Stimulated activated naive CD4-positive, alpha-beta T cell (primary cell): ENCODE data around the gene CRADD.
"Not testable (repeated sequence)": the region's sequence is repeated elsewhere in the genome, so short reads cannot be mapped to it uniquely, and the experiment has no call there.

ENCODE experiments used
- DNase-seq, 6 experiments: peaks; one replicate each; lab custom pipeline; 2025; lab: John Stamatoyannopoulos, UW

The CRADD gene

GRCh38 chr12:93844164-93844784 lies 167.1 kb downstream of the CRADD start:
- no peak for DNase-seq

- DNase-seq: no peak
Measured at GRCh38 chr12:93846936-93847516, 169.9 kb downstream of the CRADD start.

GRCh38 chr12:93847517-93848474 lies 170.6 kb downstream of the CRADD start:
- no peak for DNase-seq

- DNase-seq: no peak
Measured at GRCh38 chr12:93848523-93849101, 171.4 kb downstream of the CRADD start.

- no peak for DNase-seq
Measured at GRCh38 chr12:93849946-93850345, 172.8 kb downstream of the CRADD start.

GRCh38 chr12:93850481-93851256 lies 173.5 kb downstream of the CRADD start:
- DNase-seq: no peak

- DNase-seq: no peak
Measured at GRCh38 chr12:93851257-93851671, 174.1 kb downstream of the CRADD start.

- DNase-seq: no peak
Measured at GRCh38 chr12:93852173-93852591, 175.0 kb downstream of the CRADD start.

- DNase-seq: no peak
Measured at GRCh38 chr12:93853698-93854478, 176.7 kb downstream of the CRADD start.

- no peak for DNase-seq
Measured at GRCh38 chr12:93855261-93855660, 178.1 kb downstream of the CRADD start.

- DNase-seq: no peak
Measured at GRCh38 chr12:93856611-93857010, 179.4 kb downstream of the CRADD start.

- DNase-seq: no peak
Measured at GRCh38 chr12:93857279-93857938, 180.2 kb downstream of the CRADD start.

- DNase-seq: no peak
Measured at GRCh38 chr12:93857991-93858447, 180.8 kb downstream of the CRADD start.

- DNase-seq: no peak
Measured at GRCh38 chr12:93860668-93861373, 183.6 kb downstream of the CRADD start.

GRCh38 chr12:93862424-93862823 lies 185.2 kb downstream of the CRADD start:
- DNase-seq: no peak

- DNase-seq: no peak
Measured at GRCh38 chr12:93865751-93866150, 188.6 kb downstream of the CRADD start.

- DNase-seq: no peak
Measured at GRCh38 chr12:93868771-93869170, 191.6 kb downstream of the CRADD start.

- DNase-seq: no peak
Measured at GRCh38 chr12:93870020-93870795, 193.0 kb downstream of the CRADD start.

GRCh38 chr12:93871566-93871965 lies 194.4 kb downstream of the CRADD start:
- DNase-seq: not testable (repeated sequence)
